GM12878 (cell line): ENCODE data around the gene OPN4. TPM values are rescaled to one million over a fixed set of nuclear protein-coding genes. Genes with fewer than 3 reads are reported as not detected.

Source experiments
- ATAC-seq: fragments of 200-7000 bp; cut with Tn5 transposase; 3 replicates; pipeline ENCODE4 v1.9.1; 2020; ENCODE audit warnings: mild to moderate bottlenecking, moderate library complexity
- BruUV-seq: library from RNA; stranded (reverse); fragments of 400-500 nt; replicated peaks from 2 replicates; lab custom pipeline; 2021; lab: Mats Ljungman, UMichigan
- CTCF ChIA-PET: fragments of 300-600 bp; sonication (Branson Sonifier 250); formaldehyde crosslinking; extraction: SDS; loops from one replicate; lab custom pipeline; 2021; ENCODE audit warnings: inconsistent platforms; lab: Yijun Ruan, JAX
- POLR2A ChIA-PET: fragments of 350-600 bp; formaldehyde crosslinking; extraction: SDS; loops from one replicate; lab custom pipeline; 2021; ENCODE audit warnings: inconsistent platforms; lab: Charles Lee
- RAD21 ChIA-PET: fragments of 300-600 bp; sonication (Branson Sonifier 250); formaldehyde crosslinking; loops from one replicate; lab custom pipeline; 2023; ENCODE audit warnings: antibody characterized with exemption; ENCODE audit not compliant: unreplicated experiment; lab: Charles Lee
- SMC1A ChIA-PET: fragments of 300-600 bp; sonication (Branson Sonifier 250); formaldehyde crosslinking; loops from one replicate; lab custom pipeline; 2023; ENCODE audit not compliant: unreplicated experiment, uncharacterized antibody; lab: Charles Lee
- DNase-seq: peaks from one replicate; pipeline ENCODE4 v3.0.0-alpha.2; 2011; ENCODE audit warnings: low read depth, low spot score
- FAIRE-seq: peaks from 3 replicates; lab custom pipeline; 2011; peaks lifted over from hg19 to GRCh38; lab: Jason Lieb, UNC
- H2AFZ ChIP-seq: 2 replicates; pipeline ENCODE4 v1.6.0; 2011; ENCODE audit warnings: low read depth, low read length, control low read depth; ENCODE audit not compliant: control insufficient read depth
- H3K27ac ChIP-seq: 2 replicates; pipeline ENCODE4 v1.5.1; 2011; ENCODE audit warnings: control low read depth; ENCODE audit not compliant: control insufficient read depth, insufficient read depth
- H3K27me3 ChIP-seq, 2 experiments: replicated peaks in 1 of 2; 2 replicates each; pipeline versions ENCODE4 v1.6.0 to v1.6.1; 2011; ENCODE audit warnings: low read length in 1 of 2; ENCODE audit not compliant: control insufficient read depth in 2 of 2, insufficient read depth in 2 of 2
- H3K36me3 ChIP-seq, 2 experiments: 2 replicates each; pipeline ENCODE4 v1.5.1; 2011; ENCODE audit warnings: low read length in 1 of 2; ENCODE audit not compliant: control insufficient read depth in 2 of 2, insufficient read depth in 2 of 2
- H3K4me1 ChIP-seq: 2 replicates; pipeline ENCODE4 v1.6.1; 2011; ENCODE audit warnings: mild to moderate bottlenecking, low read length, moderate library complexity, mixed read lengths; ENCODE audit not compliant: control insufficient read depth, insufficient read depth
- H3K4me2 ChIP-seq: 2 replicates; pipeline ENCODE4 v1.6.0; 2011; ENCODE audit warnings: control low read depth; ENCODE audit not compliant: control insufficient read depth, insufficient read depth
- H3K4me3 ChIP-seq: fragments of 200-600 bp; sonication (generic); 2 replicates; pipeline ENCODE4 v1.5.1; 2016
- H3K79me2 ChIP-seq: 2 replicates; pipeline ENCODE4 v1.6.0; 2011; ENCODE audit warnings: low read length; ENCODE audit not compliant: control insufficient read depth, insufficient read depth
- H3K9ac ChIP-seq: 2 replicates; pipeline ENCODE4 v1.8.0; 2011; ENCODE audit warnings: low read length, control low read depth, mixed read lengths; ENCODE audit not compliant: control insufficient read depth, insufficient read depth
- H3K9me3 ChIP-seq: replicated peaks from 3 replicates; pipeline ENCODE4 v1.5.1; 2011; ENCODE audit warnings: mild to moderate bottlenecking, low read length; ENCODE audit not compliant: control insufficient read depth, insufficient read depth
- H4K20me1 ChIP-seq: 2 replicates; pipeline ENCODE4 v1.6.0; 2011; ENCODE audit not compliant: control insufficient read depth, insufficient read depth
- CEBPB ChIP-seq, 2 experiments: fragments of 150-350 bp in 1 of 2; IDR thresholded peaks; 2 replicates each; pipeline ENCODE4 v1.6.1; 2012 to 2014; ENCODE audit warnings: low read depth in 2 of 2, low read length in 2 of 2, borderline replicate concordance in 1 of 2, inconsistent platforms in 1 of 2
- CHD2 ChIP-seq: IDR thresholded peaks from 2 replicates; pipeline ENCODE4 v1.6.1; 2011; ENCODE audit warnings: low read depth, low read length, improper control_type of control experiment, borderline replicate concordance
- CREB1 ChIP-seq: IDR thresholded peaks from 2 replicates; pipeline ENCODE4 v1.6.1; 2012; ENCODE audit warnings: low read depth, mild to moderate bottlenecking, inconsistent platforms
- JUND ChIP-seq: IDR thresholded peaks from 2 replicates; pipeline ENCODE4 v1.6.1; 2012; ENCODE audit warnings: low read depth, mild to moderate bottlenecking, low read length, improper control_type of control experiment, moderate library complexity
- RAD51 ChIP-seq: fragments of 450-650 bp; IDR thresholded peaks from 2 replicates; pipeline ENCODE4 v1.6.1; 2016; ENCODE audit warnings: moderate library complexity, mild to moderate bottlenecking, inconsistent platforms
- STAT1 ChIP-seq: fragments of 450-650 bp; conservative IDR thresholded peaks from 2 replicates; pipeline ENCODE4 v1.6.1; 2014; ENCODE audit warnings: antibody characterized with exemption, mild to moderate bottlenecking
- STAT3 ChIP-seq: IDR thresholded peaks from 2 replicates; pipeline ENCODE4 v1.6.1; 2011; ENCODE audit warnings: low read depth, low read length, improper control_type of control experiment
- WGBS: methylation state at CpG from one replicate; pipeline ENCODE4 v1.1.6; 2016; ENCODE audit warnings: low lambda C conversion rate; ENCODE audit not compliant: insufficient replicate concordance, insufficient coverage; ENCODE audit errors: missing lambda C conversion rate; 5-methylcytosine and 5-hydroxymethylcytosine counted together
- in situ Hi-C: fragments of 300-500 bp; cut with MboI; formaldehyde crosslinking; loops from 9 replicates; pipeline ENCODE4 v1.14.3; 2018; ENCODE audit warnings: mixed read lengths
- intact Hi-C: fragments of 100-400 bp; cut with micrococcal nuclease; formaldehyde crosslinking; loops from one replicate; pipeline ENCODE4 v1.14.2; 2022; ENCODE audit not compliant: unreplicated experiment
- polyA plus RNA-seq, 11 experiments: library from polyadenylated mRNA; depleted of rRNA in 4 of 11; unstranded in 6 of 11; stranded (reverse) in 5 of 11; fragments of >200 nt; fragmentation: Nextera tagmentation in 4 of 11; fragmentation: Illumina TruSeq in 1 of 11; extraction: Ambion mirVana in 4 of 11; extraction: Trizol in 1 of 11; gene quantifications; 1 replicate in 1 of 11; 2 replicates in 10 of 11; pipeline versions ENCODE4 v1.2.1 to v1.2.3, GENCODE V29; 2011 to 2016; ENCODE audit warnings: inconsistent platforms in 2 of 11, missing spikeins in 2 of 11, low read depth in 1 of 11
- total RNA-seq, 4 experiments: library from RNA; depleted of rRNA in 3 of 4; stranded (reverse); fragments of >200 nt in 3 of 4; fragmentation: Illumina TruSeq in 1 of 4; extraction: Trizol in 1 of 4; gene quantifications; 2 replicates each; pipeline versions ENCODE4 v1.2.1 to v1.2.3, GENCODE V29; 2013 to 2021
- TF ChIP-seq, protein P1 (sequence below): fragments of 450-650 bp; IDR thresholded peaks from 2 replicates; pipeline ENCODE4 v1.6.1; 2018; ENCODE audit warnings: mild to moderate bottlenecking, low read depth, moderate library complexity; ENCODE audit not compliant: partially characterized antibody
- TF ChIP-seq, protein P2 (sequence below): IDR thresholded peaks from 2 replicates; pipeline ENCODE4 v1.6.1; 2012; ENCODE audit warnings: improper control_type of control experiment, low read depth, low read length; ENCODE audit not compliant: insufficient replicate concordance

The OPN4 gene
- total and polyA plus RNA-seq, 10 of the 15 experiments (the other 5 are each of a cell fraction or from before 2014, with no cell fraction given) = not detected

DNA sequence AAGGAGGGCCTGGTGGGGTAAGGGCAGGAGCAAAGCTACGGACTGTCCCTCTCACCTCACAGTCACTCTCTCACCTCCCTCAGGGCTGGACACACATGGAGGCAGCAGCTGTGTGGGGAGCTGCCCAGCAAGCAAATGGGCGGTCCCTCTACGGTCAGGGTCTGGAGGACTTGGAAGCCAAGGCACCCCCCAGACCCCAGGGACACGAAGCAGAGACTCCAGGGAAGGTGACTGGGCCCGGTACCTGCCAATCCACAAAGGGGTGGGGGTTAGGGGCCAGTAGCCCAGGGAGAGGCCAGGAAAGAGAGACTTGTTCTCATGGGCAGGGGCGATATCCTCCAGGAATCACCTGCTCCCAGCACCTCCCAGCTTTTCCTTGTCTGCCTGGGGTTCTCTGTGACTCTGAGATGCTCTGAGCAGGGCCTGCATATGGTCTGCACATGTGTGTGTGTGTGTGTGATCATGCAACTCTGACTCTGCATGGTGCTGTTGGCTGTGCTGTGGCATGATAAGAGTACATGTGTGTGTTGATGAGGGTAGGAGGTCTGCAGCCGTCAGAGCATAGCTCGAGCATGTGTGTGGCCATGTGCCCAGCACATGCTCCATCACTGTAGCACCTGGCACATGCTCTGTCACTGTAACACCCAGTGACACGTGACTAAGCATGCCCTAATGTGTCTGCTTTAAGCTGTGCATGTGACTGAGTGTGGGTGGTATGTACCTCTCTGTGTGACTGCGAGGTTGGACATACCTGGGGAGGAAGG, 9.4 kb downstream of the OPN4 start (continued):
- TF ChIP-seq, protein P1, sequence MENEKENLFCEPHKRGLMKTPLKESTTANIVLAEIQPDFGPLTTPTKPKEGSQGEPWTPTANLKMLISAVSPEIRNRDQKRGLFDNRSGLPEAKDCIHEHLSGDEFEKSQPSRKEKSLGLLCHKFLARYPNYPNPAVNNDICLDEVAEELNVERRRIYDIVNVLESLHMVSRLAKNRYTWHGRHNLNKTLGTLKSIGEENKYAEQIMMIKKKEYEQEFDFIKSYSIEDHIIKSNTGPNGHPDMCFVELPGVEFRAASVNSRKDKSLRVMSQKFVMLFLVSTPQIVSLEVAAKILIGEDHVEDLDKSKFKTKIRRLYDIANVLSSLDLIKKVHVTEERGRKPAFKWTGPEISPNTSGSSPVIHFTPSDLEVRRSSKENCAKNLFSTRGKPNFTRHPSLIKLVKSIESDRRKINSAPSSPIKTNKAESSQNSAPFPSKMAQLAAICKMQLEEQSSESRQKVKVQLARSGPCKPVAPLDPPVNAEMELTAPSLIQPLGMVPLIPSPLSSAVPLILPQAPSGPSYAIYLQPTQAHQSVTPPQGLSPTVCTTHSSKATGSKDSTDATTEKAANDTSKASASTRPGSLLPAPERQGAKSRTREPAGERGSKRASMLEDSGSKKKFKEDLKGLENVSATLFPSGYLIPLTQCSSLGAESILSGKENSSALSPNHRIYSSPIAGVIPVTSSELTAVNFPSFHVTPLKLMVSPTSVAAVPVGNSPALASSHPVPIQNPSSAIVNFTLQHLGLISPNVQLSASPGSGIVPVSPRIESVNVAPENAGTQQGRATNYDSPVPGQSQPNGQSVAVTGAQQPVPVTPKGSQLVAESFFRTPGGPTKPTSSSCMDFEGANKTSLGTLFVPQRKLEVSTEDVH = no peak
- TF ChIP-seq CEBPB (IDR thresholded peaks at IDR 0.05; ENCODE audit: borderline replicate concordance in 1 of 2, low read depth in 2 of 2, low read length in 2 of 2) = no peak
- TF ChIP-seq STAT1 = no peak

DNA sequence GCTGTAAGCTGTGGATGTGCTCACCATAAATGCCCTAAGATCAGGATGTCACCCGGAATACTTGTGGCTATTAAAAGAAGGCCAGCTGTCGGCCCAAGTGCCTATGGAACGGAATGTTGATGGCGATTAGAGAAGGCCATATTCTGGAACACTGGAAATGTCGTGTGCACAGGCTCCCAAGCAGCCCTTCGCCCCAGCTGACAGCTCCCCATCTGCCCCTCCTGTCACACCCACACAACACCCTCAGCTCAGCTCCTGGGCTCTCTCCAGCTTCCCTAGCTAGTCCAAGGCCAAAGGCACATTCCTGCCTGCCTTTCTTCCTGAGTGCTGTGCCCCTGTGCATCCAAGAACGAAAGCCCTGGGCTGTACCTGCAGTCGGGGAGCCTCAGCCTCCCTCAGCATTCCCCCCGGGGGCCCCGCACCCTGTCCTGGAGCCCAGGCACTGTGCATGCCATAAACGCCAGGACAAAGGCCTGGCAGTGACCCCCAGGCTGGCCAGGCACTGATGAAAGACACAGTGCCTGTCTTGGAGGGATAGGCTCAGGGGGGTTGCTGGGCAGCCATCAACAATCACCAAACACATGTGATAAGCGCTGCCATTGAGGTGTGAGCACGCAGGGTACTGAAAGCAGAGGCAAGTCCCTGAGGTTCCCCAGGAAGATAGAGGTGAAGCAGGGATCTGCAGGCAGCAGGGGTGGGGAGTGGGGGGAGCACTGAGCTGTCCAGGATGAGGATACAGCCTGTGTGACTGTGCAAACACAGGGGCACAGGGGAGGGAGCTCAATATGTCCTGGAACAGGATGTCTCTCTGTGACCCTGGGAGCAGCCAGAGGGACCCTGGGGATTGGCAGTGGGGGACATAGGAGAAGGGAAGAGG, 10.2 kb downstream of the OPN4 start:
- FAIRE-seq (no peak), DNase-seq (no peak), ATAC-seq (no peak)
- no peak overlapping the region for H3K4me2 ChIP-seq
- ChIA-PET SMC1A (interaction anchor here (0.9 to 1.0 kb wide), 2 partner anchors 15 to 22 kb away, joined by 3 read pairs; no protein-coding TSS in a partner anchor), CTCF (interaction anchor here (0.9 kb wide), 1 partner anchor 236 kb away, joined by 3 read pairs; no protein-coding TSS in a partner anchor), POLR2A (no interaction called here), RAD21 (interaction anchor here (1.1 kb wide), 1 partner anchor 22 kb away, joined by 3 read pairs; no protein-coding TSS in a partner anchor)
- no peak overlapping the region for H3K4me3 ChIP-seq
- in situ Hi-C loops = no loop called here
- H3K4me1 ChIP-seq = no peaks in the 10 kb centered on the region
- H2AFZ ChIP-seq = no peak overlapping the region
- H3K9me3 ChIP-seq = no peaks in the 10 kb centered on the region; the same call in 2 of the 3 replicates
- H3K9ac ChIP-seq = no peak overlapping the region
- no peaks in the 10 kb centered on the region for H3K27me3 ChIP-seq
- H3K36me3 ChIP-seq = no peaks in the 10 kb centered on the region
- intact Hi-C loops = loop anchor here (10.0 kb wide), 1 partner anchor 270 kb away; no protein-coding TSS in a partner anchor
- WGBS = 33% methylated on average over 13 of the region's 13 CpGs
- no peaks in the 10 kb centered on the region for H4K20me1 ChIP-seq
- no peak overlapping the region for H3K27ac ChIP-seq
- BruUV-seq = no TSS peak
- H3K79me2 ChIP-seq = no peaks in the 10 kb centered on the region
- no peak for TF ChIP-seq CEBPB (IDR thresholded peaks at IDR 0.05; ENCODE audit: borderline replicate concordance in 1 of 2, low read depth in 2 of 2, low read length in 2 of 2)
- TF ChIP-seq JUND = no peak
- no peak for TF ChIP-seq STAT3
- no peak for TF ChIP-seq CHD2
- TF ChIP-seq CREB1 = no peak
- TF ChIP-seq, protein P2, sequence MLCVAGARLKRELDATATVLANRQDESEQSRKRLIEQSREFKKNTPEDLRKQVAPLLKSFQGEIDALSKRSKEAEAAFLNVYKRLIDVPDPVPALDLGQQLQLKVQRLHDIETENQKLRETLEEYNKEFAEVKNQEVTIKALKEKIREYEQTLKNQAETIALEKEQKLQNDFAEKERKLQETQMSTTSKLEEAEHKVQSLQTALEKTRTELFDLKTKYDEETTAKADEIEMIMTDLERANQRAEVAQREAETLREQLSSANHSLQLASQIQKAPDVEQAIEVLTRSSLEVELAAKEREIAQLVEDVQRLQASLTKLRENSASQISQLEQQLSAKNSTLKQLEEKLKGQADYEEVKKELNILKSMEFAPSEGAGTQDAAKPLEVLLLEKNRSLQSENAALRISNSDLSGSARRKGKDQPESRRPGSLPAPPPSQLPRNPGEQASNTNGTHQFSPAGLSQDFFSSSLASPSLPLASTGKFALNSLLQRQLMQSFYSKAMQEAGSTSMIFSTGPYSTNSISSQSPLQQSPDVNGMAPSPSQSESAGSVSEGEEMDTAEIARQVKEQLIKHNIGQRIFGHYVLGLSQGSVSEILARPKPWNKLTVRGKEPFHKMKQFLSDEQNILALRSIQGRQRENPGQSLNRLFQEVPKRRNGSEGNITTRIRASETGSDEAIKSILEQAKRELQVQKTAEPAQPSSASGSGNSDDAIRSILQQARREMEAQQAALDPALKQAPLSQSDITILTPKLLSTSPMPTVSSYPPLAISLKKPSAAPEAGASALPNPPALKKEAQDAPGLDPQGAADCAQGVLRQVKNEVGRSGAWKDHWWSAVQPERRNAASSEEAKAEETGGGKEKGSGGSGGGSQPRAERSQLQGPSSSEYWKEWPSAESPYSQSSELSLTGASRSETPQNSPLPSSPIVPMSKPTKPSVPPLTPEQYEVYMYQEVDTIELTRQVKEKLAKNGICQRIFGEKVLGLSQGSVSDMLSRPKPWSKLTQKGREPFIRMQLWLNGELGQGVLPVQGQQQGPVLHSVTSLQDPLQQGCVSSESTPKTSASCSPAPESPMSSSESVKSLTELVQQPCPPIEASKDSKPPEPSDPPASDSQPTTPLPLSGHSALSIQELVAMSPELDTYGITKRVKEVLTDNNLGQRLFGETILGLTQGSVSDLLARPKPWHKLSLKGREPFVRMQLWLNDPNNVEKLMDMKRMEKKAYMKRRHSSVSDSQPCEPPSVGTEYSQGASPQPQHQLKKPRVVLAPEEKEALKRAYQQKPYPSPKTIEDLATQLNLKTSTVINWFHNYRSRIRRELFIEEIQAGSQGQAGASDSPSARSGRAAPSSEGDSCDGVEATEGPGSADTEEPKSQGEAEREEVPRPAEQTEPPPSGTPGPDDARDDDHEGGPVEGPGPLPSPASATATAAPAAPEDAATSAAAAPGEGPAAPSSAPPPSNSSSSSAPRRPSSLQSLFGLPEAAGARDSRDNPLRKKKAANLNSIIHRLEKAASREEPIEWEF = no peak
- TF ChIP-seq RAD51 = no peak
